HepG2 (cell line): ENCODE data around the gene CCDC148. TPM values are rescaled to one million over a fixed set of nuclear protein-coding genes. Genes with fewer than 3 reads are reported as not detected.

Experiments
- ARNT2 ChIP-seq: sonication (generic); formaldehyde crosslinking; IDR thresholded peaks from 2 replicates; pipeline ENCODE4 v1.8.0; 2022; ENCODE audit warnings: mild to moderate bottlenecking, low read depth, missing genetic modification reagents, moderate library complexity
- GATAD2A ChIP-seq: IDR thresholded peaks from 2 replicates; pipeline ENCODE4 v1.6.1; 2016
- JDP2 ChIP-seq: sonication (generic); formaldehyde crosslinking; IDR thresholded peaks from 2 replicates; pipeline ENCODE4 v1.8.1; 2022; ENCODE audit warnings: missing genetic modification reagents, borderline replicate concordance
- NFIC ChIP-seq: IDR thresholded peaks from 2 replicates; pipeline ENCODE4 v1.6.1; 2012; ENCODE audit warnings: mild to moderate bottlenecking, low read length, inconsistent platforms
- RORA ChIP-seq: sonication (generic); formaldehyde crosslinking; IDR thresholded peaks from 2 replicates; pipeline ENCODE4 v1.5.0; 2020; ENCODE audit warnings: mild to moderate bottlenecking, missing genetic modification reagents, moderate library complexity
- SPEN ChIP-seq: sonication (generic); formaldehyde crosslinking; IDR thresholded peaks from 2 replicates; pipeline ENCODE4 v1.5.1; 2020; ENCODE audit warnings: low read depth, mild to moderate bottlenecking, missing genetic modification reagents
- YY1 ChIP-seq: IDR thresholded peaks from 2 replicates; pipeline ENCODE4 v1.6.1; 2011; ENCODE audit warnings: low read length, low read depth, moderate library complexity, mild to moderate bottlenecking; ENCODE audit not compliant: insufficient read depth, insufficient replicate concordance
- ZNF557 ChIP-seq: sonication (generic); formaldehyde crosslinking; IDR thresholded peaks from 2 replicates; pipeline ENCODE4 v1.4.0; 2020; ENCODE audit warnings: missing genetic modification reagents
- ZNF589 ChIP-seq: sonication (generic); formaldehyde crosslinking; conservative IDR thresholded peaks from 2 replicates; pipeline ENCODE4 v1.8.0; 2022; ENCODE audit warnings: mild to moderate bottlenecking, moderate library complexity, missing genetic modification reagents
- ZNF646 ChIP-seq: sonication (generic); formaldehyde crosslinking; IDR thresholded peaks from 2 replicates; pipeline ENCODE4 v1.9.0; 2021; ENCODE audit warnings: mild to moderate bottlenecking, missing genetic modification reagents
- polyA plus RNA-seq, 8 experiments: library from polyadenylated mRNA; depleted of rRNA in 3 of 8; stranded (reverse) in 7 of 8; unstranded in 1 of 8; fragments of >200 nt; fragmentation: Illumina TruSeq in 4 of 8; extraction: Trizol in 4 of 8; gene quantifications; 2 replicates each; pipeline versions ENCODE4 v1.2.1 to v1.2.3, GENCODE V29; 2011 to 2016; ENCODE audit warnings: low read depth in 4 of 8, missing spikeins in 1 of 8, mixed read lengths in 1 of 8; ENCODE audit not compliant: insufficient read depth in 1 of 8
- total RNA-seq, 5 experiments: library from RNA; depleted of rRNA; stranded (reverse); fragments of >200 nt; fragmentation: Illumina TruSeq; extraction: Trizol; gene quantifications; 2 replicates each; pipeline ENCODE4 v1.2.3, GENCODE V29; 2016; ENCODE audit warnings: low read depth in 1 of 5
- TF ChIP-seq, protein P1 (sequence below): IDR thresholded peaks from 2 replicates; pipeline ENCODE4 v1.6.1; 2016; ENCODE audit warnings: mild to moderate bottlenecking, missing biosample characterization, missing genetic modification reagents
- TF ChIP-seq, protein P2 (sequence below): IDR thresholded peaks from 2 replicates; pipeline ENCODE4 v1.6.1; 2016; ENCODE audit warnings: mild to moderate bottlenecking

The CCDC148 gene
- total and polyA plus RNA-seq, 2 of the 13 experiments (the other 11 are each of a cell fraction or from before 2014, with no cell fraction given) = 0.30 to 0.49 TPM

DNA sequence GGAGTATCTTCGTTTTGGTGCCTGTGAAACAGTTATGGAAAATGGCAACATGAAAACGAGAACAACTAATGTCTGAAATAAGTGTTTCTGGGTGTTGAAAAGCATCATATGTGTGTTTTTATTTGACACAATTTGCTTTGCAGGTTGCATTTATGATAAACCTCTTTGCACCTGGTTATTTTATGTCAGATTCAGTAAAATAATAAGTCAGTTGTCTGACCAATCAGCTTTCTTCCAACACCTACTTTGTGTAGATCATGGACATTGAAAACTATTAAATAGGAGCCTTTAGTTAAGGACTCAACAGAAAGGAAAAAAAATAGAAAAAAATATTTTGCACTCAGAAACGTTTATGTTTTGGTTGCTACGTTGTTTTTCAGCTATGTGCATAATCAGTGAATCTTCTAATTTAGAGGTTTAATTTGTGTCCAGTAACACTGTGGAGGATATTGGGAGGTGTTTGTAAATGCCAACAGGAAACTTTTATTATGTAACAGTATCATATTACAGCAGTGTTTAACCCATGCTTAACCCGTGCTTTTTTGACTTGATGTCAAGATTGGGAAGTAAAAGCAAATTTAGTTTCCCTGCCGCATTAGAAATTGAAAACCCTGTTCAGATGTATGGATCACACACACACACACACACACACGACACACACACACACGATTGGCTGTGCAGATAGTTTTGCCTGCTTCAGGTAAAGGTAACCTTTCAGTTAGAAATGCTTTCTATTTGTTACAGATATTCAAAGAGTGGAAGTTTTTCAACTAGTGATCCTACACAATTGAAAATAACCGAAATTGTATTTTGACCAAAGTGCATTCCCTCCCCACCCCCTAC lies 2.8 kb upstream of the CCDC148 start (continued):
- TF ChIP-seq, protein P1, sequence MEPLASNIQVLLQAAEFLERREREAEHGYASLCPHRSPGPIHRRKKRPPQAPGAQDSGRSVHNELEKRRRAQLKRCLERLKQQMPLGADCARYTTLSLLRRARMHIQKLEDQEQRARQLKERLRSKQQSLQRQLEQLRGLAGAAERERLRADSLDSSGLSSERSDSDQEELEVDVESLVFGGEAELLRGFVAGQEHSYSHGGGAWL (CRISPR knock-in tag) = no peak
- TF ChIP-seq RORA (no peak), YY1 (no peak), SPEN (CRISPR knock-in tag) (no peak), NFIC (0 out of 2 replicates have a peak, but pooled peaks have one; percentile 5), ZNF589 (CRISPR knock-in tag) (no peak), ZNF646 (CRISPR knock-in tag) (0 out of 2 replicates have a peak, but pooled peaks have one; percentile 70), GATAD2A (CRISPR knock-in tag) (peak; percentile 52), JDP2 (CRISPR knock-in tag) (no peak), ARNT2 (CRISPR knock-in tag) (no peak), ZNF557 (CRISPR knock-in tag) (no peak)
- TF ChIP-seq, protein P2, sequence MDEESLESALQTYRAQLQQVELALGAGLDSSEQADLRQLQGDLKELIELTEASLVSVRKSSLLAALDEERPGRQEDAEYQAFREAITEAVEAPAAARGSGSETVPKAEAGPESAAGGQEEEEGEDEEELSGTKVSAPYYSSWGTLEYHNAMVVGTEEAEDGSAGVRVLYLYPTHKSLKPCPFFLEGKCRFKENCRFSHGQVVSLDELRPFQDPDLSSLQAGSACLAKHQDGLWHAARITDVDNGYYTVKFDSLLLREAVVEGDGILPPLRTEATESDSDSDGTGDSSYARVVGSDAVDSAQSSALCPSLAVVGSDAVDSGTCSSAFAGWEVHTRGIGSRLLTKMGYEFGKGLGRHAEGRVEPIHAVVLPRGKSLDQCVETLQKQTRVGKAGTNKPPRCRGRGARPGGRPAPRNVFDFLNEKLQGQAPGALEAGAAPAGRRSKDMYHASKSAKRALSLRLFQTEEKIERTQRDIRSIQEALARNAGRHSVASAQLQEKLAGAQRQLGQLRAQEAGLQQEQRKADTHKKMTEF (CRISPR knock-in tag) = no peak
